ENCODE measurements around the gene TAAR2. TPM values are rescaled to one million over a fixed set of nuclear protein-coding genes. Genes with fewer than 3 reads are reported as not detected.
"Not testable (repeated sequence)": the region's sequence is repeated elsewhere in the genome, so short reads cannot be mapped to it uniquely, and the experiment has no call there.

TAAR2 gene
- total RNA-seq, 1 donor from 2014 or later: not detected

GRCh38 chr6:132612449-132613108, 11.5 kb downstream of the TAAR2 start:
- DNase-seq (ENCODE audit: low read depth, low spot score): no peak

DNA sequence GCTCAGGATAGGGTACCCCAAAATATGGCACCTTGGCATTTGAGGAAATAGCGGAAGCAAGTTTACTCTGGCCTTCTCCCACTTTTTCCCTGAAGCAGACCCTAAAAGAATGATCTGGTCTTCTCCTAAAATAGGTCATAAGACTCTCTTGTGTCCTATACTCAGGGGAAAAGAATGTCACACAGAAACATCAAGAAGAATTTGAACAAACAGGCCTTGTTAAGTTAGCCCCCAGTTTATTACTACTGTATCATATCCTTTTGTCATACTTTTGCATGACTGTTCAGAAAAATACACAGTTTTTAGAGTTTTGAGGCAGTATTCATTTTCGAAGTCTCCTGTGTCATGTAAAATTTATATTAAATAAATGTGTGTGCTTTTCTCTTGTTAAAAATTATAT, 12.5 kb downstream of the TAAR2 start:
- no peak for DNase-seq (ENCODE audit: low read depth, low spot score)

- no peak for DNase-seq (ENCODE audit: low read depth, low spot score)
Observed at GRCh38 chr6:132607544-132608233, 16.4 kb downstream of the TAAR2 start.

GRCh38 chr6:132604635-132605152, 19.4 kb downstream of the TAAR2 start:
- DNase-seq (ENCODE audit: low read depth, low spot score): no peak

DNA sequence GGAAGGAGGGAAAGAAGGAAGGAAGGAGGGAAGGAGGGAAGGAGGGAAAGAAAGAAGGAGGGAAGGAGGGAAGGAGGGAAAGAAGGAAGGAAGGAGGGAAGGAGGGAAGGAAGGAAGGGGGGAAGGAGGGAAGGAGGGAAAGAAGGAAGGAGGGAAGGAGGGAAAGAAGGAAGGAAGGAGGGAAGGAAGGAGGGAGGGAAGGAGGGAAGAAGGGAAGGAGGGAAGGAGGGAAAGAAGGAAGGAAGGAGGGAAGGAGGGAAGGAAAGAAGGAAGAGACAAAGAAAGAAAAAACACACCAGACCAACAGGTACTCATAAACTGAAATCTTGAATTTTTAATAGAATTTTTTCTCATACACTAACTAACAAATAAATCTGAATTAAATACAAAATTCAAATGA, 23.2 kb downstream of the TAAR2 start:
- DNase-seq (ENCODE audit: low read depth, low spot score): not testable (repeated sequence)

DNA sequence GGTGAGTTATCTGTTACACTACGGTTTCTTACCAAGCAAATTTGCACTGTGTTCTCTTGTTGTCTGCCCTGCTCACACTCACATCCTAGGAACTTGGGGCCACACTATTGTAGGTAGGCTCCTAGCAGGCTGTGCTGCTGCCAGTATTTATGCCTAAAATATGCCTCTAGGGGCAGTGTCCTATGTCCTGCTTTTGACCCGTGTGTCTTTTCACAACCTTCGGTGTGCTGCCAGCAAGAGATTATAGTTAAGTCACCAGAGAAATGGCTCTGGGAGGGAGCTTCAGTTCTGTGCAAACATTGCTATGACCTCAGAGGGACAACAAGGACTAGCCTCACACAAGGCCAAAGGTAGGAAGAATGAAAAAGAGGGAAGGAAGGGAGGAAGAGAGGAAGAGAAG, 25.6 kb downstream of the TAAR2 start:
- no peak for DNase-seq (ENCODE audit: low read depth, low spot score)

DNA sequence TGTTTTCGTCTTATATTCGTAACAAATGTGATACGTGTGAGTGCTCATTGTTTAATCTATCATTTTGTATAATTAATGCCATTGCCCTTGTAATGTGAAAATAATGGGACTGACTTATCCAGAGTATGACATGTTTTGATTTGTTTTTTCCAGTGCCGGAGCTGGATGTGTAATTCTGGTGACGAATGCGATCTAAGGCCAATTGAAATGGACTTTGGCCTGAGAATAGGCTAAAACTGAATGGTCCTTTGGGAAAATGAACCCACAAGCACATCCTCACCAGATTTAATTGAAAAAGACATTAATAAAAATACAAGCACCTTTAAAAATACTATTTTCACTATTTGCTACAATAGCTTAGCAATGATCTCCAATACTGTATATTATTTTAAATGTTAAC, 27.9 kb downstream of the TAAR2 start:
- no peak for DNase-seq (ENCODE audit: low read depth, low spot score)

DNA sequence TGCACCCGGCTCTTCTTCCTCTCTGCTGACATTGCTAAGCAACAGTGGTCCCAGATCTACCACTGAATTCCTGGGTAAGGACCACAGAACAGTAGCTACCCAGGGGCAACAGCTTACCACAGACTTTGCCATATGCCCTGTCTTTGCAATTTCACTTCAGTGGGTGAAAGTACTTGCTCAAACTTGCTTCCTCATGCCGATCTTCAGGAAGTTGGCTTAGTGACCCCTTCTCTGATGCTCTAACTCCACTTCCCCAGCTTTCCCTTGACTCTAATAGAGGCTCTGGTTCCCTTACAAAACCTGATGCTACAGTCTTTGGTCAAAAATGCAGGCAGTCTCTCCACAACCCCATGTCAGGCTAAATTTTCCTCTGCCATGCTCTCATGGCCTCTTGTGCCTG, 31.2 kb downstream of the TAAR2 start:
- no peak for DNase-seq (ENCODE audit: low read depth, low spot score)

DNA sequence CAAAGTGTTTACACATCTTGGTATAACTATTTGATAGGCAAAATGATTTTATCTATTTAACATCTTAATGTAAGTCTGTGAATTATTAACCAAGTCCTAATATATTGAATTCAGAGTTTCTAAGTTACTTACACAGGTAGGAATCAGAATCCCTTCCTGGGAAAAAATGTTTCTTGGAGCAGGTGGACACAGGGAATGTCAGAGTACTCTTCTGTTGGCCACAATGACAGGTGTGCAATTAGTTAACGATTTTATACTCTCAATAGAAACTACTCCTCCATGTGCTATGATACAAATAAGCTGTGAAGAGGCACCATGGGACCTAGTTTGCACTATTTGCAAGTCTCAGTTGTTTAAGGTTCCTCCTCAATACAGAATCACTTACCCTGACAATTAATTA, 33.7 kb downstream of the TAAR2 start:
- DNase-seq (ENCODE audit: low read depth, low spot score): no peak

DNA sequence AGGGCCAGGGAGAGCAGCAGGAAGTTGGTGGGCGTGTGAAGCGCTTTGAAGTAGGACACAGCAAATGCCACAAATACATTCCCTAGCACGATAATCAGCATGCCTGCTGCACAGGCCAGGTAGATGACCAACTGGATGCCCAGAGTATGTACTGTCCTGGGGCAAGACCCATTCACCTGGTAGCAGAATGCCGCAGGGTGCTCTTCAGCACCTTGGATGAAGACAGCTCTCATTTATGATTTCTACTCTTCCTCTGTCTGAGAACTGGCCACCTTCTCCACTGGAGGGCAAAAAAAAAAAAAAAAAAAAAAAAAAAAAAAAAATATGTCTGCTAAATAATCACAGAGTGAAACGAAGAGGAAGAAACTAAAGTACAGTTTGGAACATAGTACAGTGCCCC, 34.6 kb downstream of the TAAR2 start, which contains the start of gene TAAR5:
Gene TAAR5 (minus strand): TSS at position 288 of the 400 bp plus-strand sequence. CDS start 55 bp downstream, at position 233.
- DNase-seq (ENCODE audit: low read depth, low spot score): no peak

DNA sequence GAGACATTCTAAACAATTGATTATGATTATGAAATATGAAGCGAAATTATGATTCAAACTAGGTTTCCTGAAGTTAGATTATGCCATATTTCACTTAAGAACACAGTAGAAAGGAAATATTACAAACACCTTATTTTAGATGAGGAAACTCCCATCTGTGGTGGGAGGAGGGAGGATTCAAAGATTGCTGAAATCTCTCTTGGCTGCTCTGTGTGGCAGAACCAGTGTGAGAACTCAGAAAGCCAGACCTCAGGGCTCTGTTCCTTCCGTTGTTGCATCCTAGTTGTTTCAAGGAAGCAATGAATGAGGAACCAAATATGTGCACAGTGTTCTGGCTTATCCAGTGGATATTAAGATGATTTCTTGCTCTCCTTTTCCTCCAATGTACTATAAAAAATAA, 36.7 kb downstream of the TAAR2 start:
- DNase-seq (ENCODE audit: low read depth, low spot score): no peak

GRCh38 chr6:132584698-132585097, 39.4 kb downstream of the TAAR2 start:
- DNase-seq (ENCODE audit: low read depth, low spot score): no peak

DNA sequence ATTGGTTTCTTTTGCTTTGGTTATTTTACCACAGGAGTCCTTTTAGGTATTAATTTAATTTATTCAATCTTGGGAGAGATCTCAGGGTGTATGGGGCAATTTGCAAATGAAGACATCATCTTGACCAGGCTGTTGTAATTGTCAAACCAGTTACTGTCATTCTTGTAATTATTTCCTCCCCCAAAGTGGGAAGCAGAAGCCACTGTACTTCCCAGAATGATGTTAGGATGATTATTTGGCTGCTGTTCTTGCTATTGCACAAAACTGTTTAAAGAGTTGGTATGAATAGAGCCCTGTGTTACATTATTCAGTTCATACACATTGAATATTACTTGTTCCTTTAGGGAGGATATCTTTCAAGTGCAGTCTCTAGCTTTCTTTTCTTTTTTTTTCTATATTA, 52.3 kb downstream of the TAAR2 start:
- no peak for DNase-seq (ENCODE audit: low read depth, low spot score)

DNA sequence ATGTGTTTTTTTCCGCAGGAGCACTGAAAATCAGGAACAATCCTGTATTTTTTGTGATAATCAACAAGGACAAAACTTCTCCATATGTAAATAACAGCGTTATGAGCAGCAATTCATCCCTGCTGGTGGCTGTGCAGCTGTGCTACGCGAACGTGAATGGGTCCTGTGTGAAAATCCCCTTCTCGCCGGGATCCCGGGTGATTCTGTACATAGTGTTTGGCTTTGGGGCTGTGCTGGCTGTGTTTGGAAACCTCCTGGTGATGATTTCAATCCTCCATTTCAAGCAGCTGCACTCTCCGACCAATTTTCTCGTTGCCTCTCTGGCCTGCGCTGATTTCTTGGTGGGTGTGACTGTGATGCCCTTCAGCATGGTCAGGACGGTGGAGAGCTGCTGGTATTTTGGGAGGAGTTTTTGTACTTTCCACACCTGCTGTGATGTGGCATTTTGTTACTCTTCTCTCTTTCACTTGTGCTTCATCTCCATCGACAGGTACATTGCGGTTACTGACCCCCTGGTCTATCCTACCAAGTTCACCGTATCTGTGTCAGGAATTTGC, 53.8 kb downstream of the TAAR2 start, which contains the start of gene TAAR6:
Gene TAAR6 (plus strand): TSS at position 102 of the 557 bp plus-strand sequence. CDS start 0 bp downstream, at position 102.
- no peak for DNase-seq (ENCODE audit: low read depth, low spot score)

DNA sequence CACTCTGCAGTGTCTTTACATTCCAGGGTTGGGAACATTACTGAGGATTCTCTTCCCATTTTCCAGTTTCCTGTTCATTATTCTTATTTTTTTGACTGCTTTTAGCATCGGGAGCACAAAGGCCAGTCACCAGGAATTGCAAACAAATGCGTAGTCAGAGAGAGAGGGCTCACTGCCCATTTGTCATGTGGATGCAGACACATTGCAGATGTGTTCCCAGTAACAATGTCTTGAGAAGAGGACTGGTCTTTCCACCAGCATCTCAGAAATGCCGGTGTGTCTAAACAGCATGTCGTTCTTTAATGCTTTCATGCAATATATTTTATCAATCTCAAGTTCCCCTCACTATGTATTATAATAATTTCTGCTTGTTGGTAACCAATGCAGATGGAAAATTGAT, 54.9 kb downstream of the TAAR2 start:
- DNase-seq (ENCODE audit: low read depth, low spot score): no peak

DNA sequence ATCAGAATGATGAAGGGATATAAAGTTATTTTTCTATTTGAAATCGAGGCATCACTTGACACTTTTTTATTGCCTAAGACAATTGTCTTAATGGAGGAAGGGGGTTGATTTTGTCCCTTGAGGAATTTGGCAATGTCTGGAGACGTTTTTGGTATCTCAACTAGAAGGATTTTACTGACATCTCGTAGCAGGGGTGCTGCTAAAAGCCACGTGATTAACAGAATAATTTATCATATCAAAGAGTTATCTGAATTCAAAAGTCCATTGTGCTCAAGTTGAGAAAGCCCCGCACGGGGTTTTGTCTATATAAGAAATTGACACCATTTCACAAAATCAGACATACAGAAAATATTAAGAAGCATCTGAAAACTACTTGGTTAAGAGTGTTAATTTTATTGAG, 55.5 kb downstream of the TAAR2 start:
- DNase-seq (ENCODE audit: low read depth, low spot score): no peak

DNA sequence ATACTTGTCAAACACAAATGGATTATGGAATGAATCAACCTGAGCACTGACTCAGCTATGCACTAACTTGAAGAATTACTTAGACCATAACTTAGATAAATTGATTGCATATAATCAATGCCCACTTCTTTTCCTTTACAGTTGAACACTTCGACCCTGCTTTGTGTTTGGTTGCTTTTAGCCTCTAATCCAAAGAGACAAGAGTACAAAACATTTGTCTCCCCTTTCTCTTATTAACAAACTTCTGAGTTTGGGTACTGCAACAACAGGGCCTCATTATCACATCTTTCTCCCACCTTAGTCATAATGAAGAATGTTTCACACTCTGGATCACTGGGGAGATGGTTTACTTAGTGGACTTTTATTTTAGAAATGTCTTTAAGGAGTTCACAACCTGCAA, 56.5 kb downstream of the TAAR2 start:
- DNase-seq (ENCODE audit: low read depth, low spot score): no peak

Other genes with a start within 250 kb of the TAAR2 start
- 0.07 and 0.18 TPM in 2 replicates for gene MOXD1, start 222.8 kb downstream of the TAAR2 start, total RNA-seq
- 54.1 and 73.0 TPM in 2 replicates for gene STX7, start 111.2 kb downstream of the TAAR2 start, total RNA-seq
- not detected in 2 replicates for gene TAAR9, start 86.0 kb downstream of the TAAR2 start, total RNA-seq
- gene TAAR8, start 71.6 kb downstream of the TAAR2 start, total RNA-seq: not detected in 2 replicates
- gene TAAR6, start 54.0 kb downstream of the TAAR2 start, total RNA-seq: not detected in 2 replicates
- gene TAAR5, start 34.5 kb downstream of the TAAR2 start, total RNA-seq: not detected in 2 replicates
- gene TAAR1, start 34.9 kb upstream of the TAAR2 start, total RNA-seq: not detected in 2 replicates
- not detected in 2 replicates for gene VNN1, start 89.8 kb upstream of the TAAR2 start, total RNA-seq
- not detected in 2 replicates for gene VNN2, start 133.6 kb upstream of the TAAR2 start, total RNA-seq
- 6.9 and 8.5 TPM in 2 replicates for gene SLC18B1, start 174.4 kb upstream of the TAAR2 start, total RNA-seq
- gene RPS12, start 190.3 kb upstream of the TAAR2 start, total RNA-seq: 1,067 and 1,861 TPM in 2 replicates

Data from pulmonary artery endothelial cell (primary cell).